Measurements from ENCODE around the gene UBTD2. TPM values are rescaled to one million over a fixed set of nuclear protein-coding genes. Genes with fewer than 3 reads are reported as not detected.

UBTD2 gene
- total RNA-seq, 5 donors from 2014 or later (not counting 1 experiment from before 2014, with no cell fraction given) = 3.2 to 7.7 (median 5.4) TPM

- CTCF ChIA-PET = no interaction called here
- no peak for ATAC-seq (replicated peaks in 1 of 4)
- H3K4me1 Mint-ChIP-seq = no peaks in the 10 kb centered on the region
- WGBS (ENCODE audit: insufficient coverage) = 100% methylated on average over 1 of the region's 4 CpGs
- Histone ChIP-seq H3K4me1 (ENCODE audit: control insufficient read depth in 1 of 2, extremely low read depth in 1 of 2, insufficient read depth in 2 of 2, low read length in 2 of 2) (no peaks in the 10 kb centered on the region), H3K36me3 (ENCODE audit: control insufficient read depth in 2 of 2, extremely low read depth in 1 of 2, insufficient read depth in 1 of 2, low read length in 1 of 2) (no peaks in the 10 kb centered on the region), H3K27me3 (replicated peaks in 1 of 2; ENCODE audit: control insufficient read depth in 2 of 2, extremely low read depth in 1 of 2, insufficient read depth in 2 of 2, low read length in 1 of 2) (peaks cover 0 to 2% of the 10 kb centered on the region in 2 experiments), H3K4me3 (ENCODE audit: control insufficient read depth in 1 of 2, extremely low read depth in 1 of 2, low read length in 1 of 2) (no peak overlapping the region), H3K9me3 (no peaks in the 10 kb centered on the region), H3K27ac (ENCODE audit: low read length) (no peak overlapping the region)
- H3K36me3 Mint-ChIP-seq = no peaks in the 10 kb centered on the region
- peaks cover 0 to under 1% of the 10 kb centered on the region in 2 donors for H3K27me3 Mint-ChIP-seq
- DNase-seq = no peak
- POLR2A ChIA-PET = no interaction called here
- H3K4me3 Mint-ChIP-seq = no peak overlapping the region
- H3K9me3 Mint-ChIP-seq = no peaks in the 10 kb centered on the region
- no peak overlapping the region for H3K27ac Mint-ChIP-seq
These were observed 36.3 kb upstream of the UBTD2 start for GRCh38 chr5:172319708-172320441.

GRCh38 chr5:172315587-172316493, 32.3 kb upstream of the UBTD2 start:
- H3K4me3 Mint-ChIP-seq = no peak overlapping the region
- H3K27me3 Mint-ChIP-seq = peaks cover 0 to 2% of the 10 kb centered on the region in 2 donors
- H3K9me3 Mint-ChIP-seq = no peaks in the 10 kb centered on the region
- ATAC-seq (replicated peaks in 1 of 4) = no peak
- H3K4me1 ChIP-seq (ENCODE audit: control insufficient read depth in 1 of 2, extremely low read depth in 1 of 2, insufficient read depth in 2 of 2, low read length in 2 of 2) = no peaks in the 10 kb centered on the region
- H3K27me3 ChIP-seq (replicated peaks in 1 of 2; ENCODE audit: control insufficient read depth in 2 of 2, extremely low read depth in 1 of 2, insufficient read depth in 2 of 2, low read length in 1 of 2) = peaks cover 0 to 4% of the 10 kb centered on the region in 2 experiments
- ChIA-PET CTCF (no interaction called here), POLR2A (no interaction called here)
- no peak overlapping the region for H3K27ac Mint-ChIP-seq
- WGBS (ENCODE audit: insufficient coverage) = 79% methylated on average over 2 of the region's 11 CpGs
- H3K27ac ChIP-seq (ENCODE audit: low read length) = no peak overlapping the region
- H3K36me3 ChIP-seq (ENCODE audit: control insufficient read depth in 2 of 2, extremely low read depth in 1 of 2, insufficient read depth in 1 of 2, low read length in 1 of 2) = no peaks in the 10 kb centered on the region
- no peaks in the 10 kb centered on the region for H3K9me3 ChIP-seq
- no peaks in the 10 kb centered on the region for H3K36me3 Mint-ChIP-seq
- H3K4me3 ChIP-seq (ENCODE audit: control insufficient read depth in 1 of 2, extremely low read depth in 1 of 2, low read length in 1 of 2) = no peak overlapping the region
- DNase-seq = no peak
- no peaks in the 10 kb centered on the region for H3K4me1 Mint-ChIP-seq

- DNase-seq = no peak
- H3K36me3 Mint-ChIP-seq = no peaks in the 10 kb centered on the region
- WGBS (ENCODE audit: insufficient coverage) = no CpG with 5 or more reads among the region's 4 CpGs
- H3K27me3 ChIP-seq (replicated peaks in 1 of 2; ENCODE audit: control insufficient read depth in 2 of 2, extremely low read depth in 1 of 2, insufficient read depth in 2 of 2, low read length in 1 of 2) = peaks cover 0 to 4% of the 10 kb centered on the region in 2 experiments
- H3K9me3 ChIP-seq = no peaks in the 10 kb centered on the region
- ChIA-PET POLR2A (no interaction called here), CTCF (no interaction called here)
- H3K4me1 ChIP-seq (ENCODE audit: control insufficient read depth in 1 of 2, extremely low read depth in 1 of 2, insufficient read depth in 2 of 2, low read length in 2 of 2) = no peaks in the 10 kb centered on the region
- H3K4me3 ChIP-seq (ENCODE audit: control insufficient read depth in 1 of 2, extremely low read depth in 1 of 2, low read length in 1 of 2) = no peak overlapping the region
- H3K4me3 Mint-ChIP-seq = no peak overlapping the region
- no peak overlapping the region for H3K27ac ChIP-seq (ENCODE audit: low read length)
- no peaks in the 10 kb centered on the region for H3K4me1 Mint-ChIP-seq
- no peak for ATAC-seq (replicated peaks in 1 of 4)
- no peaks in the 10 kb centered on the region for H3K36me3 ChIP-seq (ENCODE audit: control insufficient read depth in 2 of 2, extremely low read depth in 1 of 2, insufficient read depth in 1 of 2, low read length in 1 of 2)
- H3K9me3 Mint-ChIP-seq = no peaks in the 10 kb centered on the region
- no peak overlapping the region for H3K27ac Mint-ChIP-seq
- peaks cover 0 to 2% of the 10 kb centered on the region in 2 donors for H3K27me3 Mint-ChIP-seq
These were observed 30.4 kb upstream of the UBTD2 start for GRCh38 chr5:172313915-172314314.

- WGBS (ENCODE audit: insufficient coverage) = no CpG with 5 or more reads among the region's 1 CpG
- Histone ChIP-seq H3K9me3 (no peaks in the 10 kb centered on the region), H3K4me3 (ENCODE audit: control insufficient read depth in 1 of 2, extremely low read depth in 1 of 2, low read length in 1 of 2) (no peak overlapping the region), H3K4me1 (ENCODE audit: control insufficient read depth in 1 of 2, extremely low read depth in 1 of 2, insufficient read depth in 2 of 2, low read length in 2 of 2) (no peaks in the 10 kb centered on the region), H3K36me3 (ENCODE audit: control insufficient read depth in 2 of 2, extremely low read depth in 1 of 2, insufficient read depth in 1 of 2, low read length in 1 of 2) (no peaks in the 10 kb centered on the region), H3K27me3 (replicated peaks in 1 of 2; ENCODE audit: control insufficient read depth in 2 of 2, extremely low read depth in 1 of 2, insufficient read depth in 2 of 2, low read length in 1 of 2) (peaks cover 0 to 7% of the 10 kb centered on the region in 2 experiments), H3K27ac (ENCODE audit: low read length) (no peak overlapping the region)
- no peak overlapping the region for H3K4me3 Mint-ChIP-seq
- H3K9me3 Mint-ChIP-seq = no peaks in the 10 kb centered on the region
- no peaks in the 10 kb centered on the region for H3K36me3 Mint-ChIP-seq
- no peaks in the 10 kb centered on the region for H3K4me1 Mint-ChIP-seq
- DNase-seq (no peak), ATAC-seq (replicated peaks in 1 of 4) (no peak)
- ChIA-PET POLR2A (no interaction called here), CTCF (no interaction called here)
- H3K27ac Mint-ChIP-seq = no peak overlapping the region
- H3K27me3 Mint-ChIP-seq = peaks cover 0 to 4% of the 10 kb centered on the region in 2 donors
These were observed 28.7 kb upstream of the UBTD2 start for GRCh38 chr5:172312286-172312685.

- Mint-ChIP-seq H3K27me3 (peaks cover 0 to 5% of the 10 kb centered on the region in 2 donors), H3K27ac (no peak overlapping the region), H3K36me3 (no peaks in the 10 kb centered on the region), H3K4me1 (no peaks in the 10 kb centered on the region), H3K4me3 (no peak overlapping the region), H3K9me3 (no peaks in the 10 kb centered on the region)
- Histone ChIP-seq H3K36me3 (ENCODE audit: control insufficient read depth in 2 of 2, extremely low read depth in 1 of 2, insufficient read depth in 1 of 2, low read length in 1 of 2) (no peaks in the 10 kb centered on the region), H3K4me1 (ENCODE audit: control insufficient read depth in 1 of 2, extremely low read depth in 1 of 2, insufficient read depth in 2 of 2, low read length in 2 of 2) (no peaks in the 10 kb centered on the region), H3K27ac (ENCODE audit: low read length) (no peak overlapping the region), H3K9me3 (no peaks in the 10 kb centered on the region), H3K27me3 (replicated peaks in 1 of 2; ENCODE audit: control insufficient read depth in 2 of 2, extremely low read depth in 1 of 2, insufficient read depth in 2 of 2, low read length in 1 of 2) (peaks cover 0 to 7% of the 10 kb centered on the region in 2 experiments), H3K4me3 (ENCODE audit: control insufficient read depth in 1 of 2, extremely low read depth in 1 of 2, low read length in 1 of 2) (no peak overlapping the region)
- 100% methylated on average over 2 of the region's 4 CpGs for WGBS (ENCODE audit: insufficient coverage)
- ChIA-PET CTCF (no interaction called here), POLR2A (no interaction called here)
- ATAC-seq (replicated peaks in 1 of 4) (no peak), DNase-seq (no peak)
These were observed 28.0 kb upstream of the UBTD2 start for GRCh38 chr5:172311605-172312004.

- H3K36me3 ChIP-seq (ENCODE audit: control insufficient read depth in 2 of 2, extremely low read depth in 1 of 2, insufficient read depth in 1 of 2, low read length in 1 of 2) = no peaks in the 10 kb centered on the region
- H3K9me3 ChIP-seq = no peaks in the 10 kb centered on the region
- no peak overlapping the region for H3K27ac Mint-ChIP-seq
- peaks cover 0 to 7% of the 10 kb centered on the region in 2 experiments for H3K27me3 ChIP-seq (replicated peaks in 1 of 2; ENCODE audit: control insufficient read depth in 2 of 2, extremely low read depth in 1 of 2, insufficient read depth in 2 of 2, low read length in 1 of 2)
- no peaks in the 10 kb centered on the region for H3K4me1 Mint-ChIP-seq
- H3K4me3 ChIP-seq (ENCODE audit: control insufficient read depth in 1 of 2, extremely low read depth in 1 of 2, low read length in 1 of 2) = no peak overlapping the region
- no peaks in the 10 kb centered on the region for H3K9me3 Mint-ChIP-seq
- H3K4me1 ChIP-seq (ENCODE audit: control insufficient read depth in 1 of 2, extremely low read depth in 1 of 2, insufficient read depth in 2 of 2, low read length in 2 of 2) = no peaks in the 10 kb centered on the region
- no peak for DNase-seq
- WGBS (ENCODE audit: insufficient coverage) = 78% methylated on average over 1 of the region's 7 CpGs
- no peaks in the 10 kb centered on the region for H3K36me3 Mint-ChIP-seq
- POLR2A ChIA-PET = no interaction called here
- H3K27ac ChIP-seq (ENCODE audit: low read length) = no peak overlapping the region
- CTCF ChIA-PET = no interaction called here
- peaks cover 0 to 5% of the 10 kb centered on the region in 2 donors for H3K27me3 Mint-ChIP-seq
- H3K4me3 Mint-ChIP-seq = no peak overlapping the region
- ATAC-seq (replicated peaks in 1 of 4) = no peak
These were observed 27.5 kb upstream of the UBTD2 start for GRCh38 chr5:172311026-172311425.

Data from T-cell (primary cell).